Endodermal cell (in vitro differentiated cells): ENCODE measurements around the gene MUSK. TPM values are rescaled to one million over a fixed set of nuclear protein-coding genes. Genes with fewer than 3 reads are reported as not detected.

Source experiments
- DNase-seq: peaks from one replicate; pipeline ENCODE4 v3.0.0-alpha.2; 2017
- H3K27ac ChIP-seq: 2 replicates; pipeline ENCODE4 v1.5.1; 2013; ENCODE audit warnings: mild to moderate bottlenecking, low read depth, low read length, moderate library complexity
- H3K27me3 ChIP-seq: 2 replicates; pipeline ENCODE4 v1.6.1; 2013; ENCODE audit warnings: mild to moderate bottlenecking, low read length, moderate library complexity; ENCODE audit not compliant: insufficient read depth, control insufficient read depth, poor library complexity, severe bottlenecking
- H3K36me3 ChIP-seq: 2 replicates; pipeline ENCODE4 v1.7.0; 2013; ENCODE audit warnings: mild to moderate bottlenecking, low read length, moderate library complexity; ENCODE audit not compliant: control insufficient read depth, insufficient read depth
- H3K4me1 ChIP-seq: one replicate; pipeline ENCODE4 v1.7.0; 2013; ENCODE audit warnings: low read length; ENCODE audit not compliant: control insufficient read depth, insufficient read depth
- H3K4me3 ChIP-seq: 2 replicates; pipeline ENCODE4 v1.5.1; 2013; ENCODE audit warnings: mild to moderate bottlenecking, low read length, moderate library complexity
- H3K9ac ChIP-seq: 2 replicates; pipeline ENCODE4 v1.6.1; 2013; ENCODE audit warnings: mild to moderate bottlenecking, low read length, moderate library complexity; ENCODE audit not compliant: poor library complexity, severe bottlenecking; ENCODE audit errors: extremely low read depth
- H3K9me3 ChIP-seq: 2 replicates; pipeline ENCODE4 v1.6.1; 2013; ENCODE audit warnings: mild to moderate bottlenecking, low read length, moderate library complexity; ENCODE audit not compliant: control insufficient read depth
- H3K27ac Mint-ChIP-seq: 2 replicates; pipeline ENCODE4 v1.8.0; 2020; ENCODE audit warnings: mixed read lengths
- H3K27me3 Mint-ChIP-seq: 2 replicates; pipeline ENCODE4 v1.8.0; 2021; ENCODE audit warnings: mild to moderate bottlenecking, mixed read lengths; ENCODE audit not compliant: insufficient read depth
- H3K36me3 Mint-ChIP-seq: 2 replicates; pipeline ENCODE4 v1.8.0; 2020; ENCODE audit warnings: low read depth, mixed read lengths
- H3K4me1 Mint-ChIP-seq: 2 replicates; pipeline ENCODE4 v1.8.0; 2020; ENCODE audit warnings: mixed read lengths
- H3K4me3 Mint-ChIP-seq: 2 replicates; pipeline ENCODE4 v1.8.0; 2020; ENCODE audit warnings: mild to moderate bottlenecking, moderate library complexity, mixed read lengths
- H3K9me3 Mint-ChIP-seq: 2 replicates; pipeline ENCODE4 v1.8.0; 2020; ENCODE audit warnings: mild to moderate bottlenecking, mixed read lengths
- WGBS, 2 experiments: methylation state at CpG; one replicate each; pipeline versions ENCODE4 v1.1.5 to v1.1.7; 2013; ENCODE audit warnings: missing lambda C conversion rate in 2 of 2, mixed read lengths in 1 of 2; ENCODE audit not compliant: insufficient coverage in 1 of 2, insufficient read length in 1 of 2; 5-methylcytosine and 5-hydroxymethylcytosine counted together
- total RNA-seq, 2 donors: library from RNA; stranded (reverse); fragmentation: NEBNext Ultra II Directional in 1 of 2; extraction: Animal tissue kit (Norgen Biotek cat#: 25700) in 1 of 2; gene quantifications; 2 replicates in 1 of 2; 3 replicates in 1 of 2; pipeline ENCODE4 v1.2.1, GENCODE V29; 2021
- TF ChIP-seq, protein P1 (sequence below): fragments of 200-600 bp; sonication (generic); conservative IDR thresholded peaks from 2 replicates; pipeline ENCODE4 v1.5.0; 2021; ENCODE audit warnings: antibody characterized with exemption, mild to moderate bottlenecking

MUSK gene
- total RNA-seq, 2 donors from 2014 or later = not detected

- Mint-ChIP-seq H3K9me3 (no peaks in the 10 kb centered on the region), H3K36me3 (no peaks in the 10 kb centered on the region), H3K27me3 (no peaks in the 10 kb centered on the region), H3K4me1 (peaks cover 28% of the 10 kb centered on the region), H3K27ac (no peak overlapping the region), H3K4me3 (no peak overlapping the region)
- no peak overlapping the region for H3K4me3 ChIP-seq
- no peak overlapping the region for H3K9ac ChIP-seq
- H3K27ac ChIP-seq = peak overlapping the region; percentile 15
- TF ChIP-seq, protein P1, sequence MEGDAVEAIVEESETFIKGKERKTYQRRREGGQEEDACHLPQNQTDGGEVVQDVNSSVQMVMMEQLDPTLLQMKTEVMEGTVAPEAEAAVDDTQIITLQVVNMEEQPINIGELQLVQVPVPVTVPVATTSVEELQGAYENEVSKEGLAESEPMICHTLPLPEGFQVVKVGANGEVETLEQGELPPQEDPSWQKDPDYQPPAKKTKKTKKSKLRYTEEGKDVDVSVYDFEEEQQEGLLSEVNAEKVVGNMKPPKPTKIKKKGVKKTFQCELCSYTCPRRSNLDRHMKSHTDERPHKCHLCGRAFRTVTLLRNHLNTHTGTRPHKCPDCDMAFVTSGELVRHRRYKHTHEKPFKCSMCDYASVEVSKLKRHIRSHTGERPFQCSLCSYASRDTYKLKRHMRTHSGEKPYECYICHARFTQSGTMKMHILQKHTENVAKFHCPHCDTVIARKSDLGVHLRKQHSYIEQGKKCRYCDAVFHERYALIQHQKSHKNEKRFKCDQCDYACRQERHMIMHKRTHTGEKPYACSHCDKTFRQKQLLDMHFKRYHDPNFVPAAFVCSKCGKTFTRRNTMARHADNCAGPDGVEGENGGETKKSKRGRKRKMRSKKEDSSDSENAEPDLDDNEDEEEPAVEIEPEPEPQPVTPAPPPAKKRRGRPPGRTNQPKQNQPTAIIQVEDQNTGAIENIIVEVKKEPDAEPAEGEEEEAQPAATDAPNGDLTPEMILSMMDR = no peak
- 52% methylated on average over 1 of the region's 1 CpG; no CpG with 5 or more reads in 1 of the 2 experiments for WGBS, 2 experiments
- no peak for DNase-seq
- H3K36me3 ChIP-seq = no peaks in the 10 kb centered on the region
- H3K27me3 ChIP-seq = no peaks in the 10 kb centered on the region
- H3K4me1 ChIP-seq = peaks cover 10% of the 10 kb centered on the region
- H3K9me3 ChIP-seq = no peaks in the 10 kb centered on the region
These were observed 59.5 kb downstream of the MUSK start for GRCh38 chr9:110728058-110728457.

DNA sequence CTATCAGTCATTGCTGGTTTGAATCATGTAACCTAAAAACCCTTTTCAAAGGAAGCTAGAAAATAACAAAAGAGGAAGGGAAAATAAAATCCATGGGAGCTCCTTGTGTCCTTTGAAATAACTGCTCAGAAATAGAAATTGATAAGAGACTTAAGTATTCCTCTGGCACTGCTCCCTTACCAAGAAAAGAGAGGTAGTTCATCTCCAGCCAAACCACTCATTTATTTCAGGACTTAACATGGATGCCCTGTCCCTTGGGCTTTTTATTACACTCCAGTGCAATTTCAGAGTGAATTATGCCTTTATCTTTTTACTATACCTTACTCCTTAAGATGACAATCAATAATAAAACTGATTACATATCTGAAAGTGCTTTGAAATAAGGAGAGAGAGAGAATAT is 61.0 kb downstream of the MUSK start:
- H3K27ac ChIP-seq = no peak overlapping the region
- Mint-ChIP-seq H3K9me3 (no peaks in the 10 kb centered on the region), H3K4me3 (no peak overlapping the region), H3K36me3 (no peaks in the 10 kb centered on the region), H3K27me3 (no peaks in the 10 kb centered on the region), H3K27ac (no peak overlapping the region), H3K4me1 (peaks cover 28% of the 10 kb centered on the region)
- no peak overlapping the region for H3K9ac ChIP-seq
- H3K4me1 ChIP-seq = peaks cover 10% of the 10 kb centered on the region
- H3K27me3 ChIP-seq = no peaks in the 10 kb centered on the region
- TF ChIP-seq, protein P1 = no peak
- no peaks in the 10 kb centered on the region for H3K36me3 ChIP-seq
- no peak for DNase-seq
- no peak overlapping the region for H3K4me3 ChIP-seq
- H3K9me3 ChIP-seq = no peaks in the 10 kb centered on the region

GRCh38 chr9:110731437-110732028 is 62.9 kb downstream of the MUSK start:
- Mint-ChIP-seq H3K9me3 (no peaks in the 10 kb centered on the region), H3K27ac (no peak overlapping the region), H3K36me3 (no peaks in the 10 kb centered on the region), H3K4me1 (peaks cover 28% of the 10 kb centered on the region), H3K27me3 (no peaks in the 10 kb centered on the region), H3K4me3 (no peak overlapping the region)
- no peak overlapping the region for H3K27ac ChIP-seq
- H3K9ac ChIP-seq = no peak overlapping the region
- H3K36me3 ChIP-seq = no peaks in the 10 kb centered on the region
- no peak for DNase-seq
- H3K4me3 ChIP-seq = no peak overlapping the region
- TF ChIP-seq, protein P1 = peak; percentile 50
- H3K27me3 ChIP-seq = no peaks in the 10 kb centered on the region
- WGBS, 2 experiments = 94 to 100% methylated on average over 1 of the region's 2 CpGs
- H3K4me1 ChIP-seq = peaks cover 10% of the 10 kb centered on the region
- no peaks in the 10 kb centered on the region for H3K9me3 ChIP-seq
